Upper lobe of right lung (tissue), 1 donor: ENCODE data around the gene IPO9. TPM values are rescaled to one million over a fixed set of nuclear protein-coding genes. Genes with fewer than 3 reads are reported as not detected.

Source experiments
- ATAC-seq: fragments of 200-7000 bp; cut with Tn5 transposase; one replicate; pipeline ENCODE4 v1.9.1; 2020; ENCODE audit warnings: mild to moderate bottlenecking, moderate library complexity
- DNase-seq: peaks from one replicate; pipeline ENCODE4 v3.0.0-alpha.2; 2020
- H3K27ac ChIP-seq: fragments of 200-600 bp; one replicate; pipeline ENCODE4 v1.8.0; 2022
- H3K27me3 ChIP-seq: fragments of 200-600 bp; one replicate; pipeline ENCODE4 v1.8.0; 2022; ENCODE audit warnings: mild to moderate bottlenecking
- H3K36me3 ChIP-seq: fragments of 200-600 bp; one replicate; pipeline ENCODE4 v1.8.0; 2022
- H3K4me1 ChIP-seq: fragments of 200-600 bp; one replicate; pipeline ENCODE4 v1.8.0; 2022
- H3K4me3 ChIP-seq: fragments of 200-600 bp; one replicate; pipeline ENCODE4 v1.8.0; 2022; ENCODE audit warnings: mild to moderate bottlenecking
- H3K9me3 ChIP-seq: fragments of 200-600 bp; one replicate; pipeline ENCODE4 v1.8.0; 2022
- CTCF ChIP-seq: fragments of 200-600 bp; IDR thresholded peaks from one replicate; pipeline ENCODE4 v1.8.0; 2022; ENCODE audit warnings: antibody characterized with exemption
- intact Hi-C: fragments of 100-400 bp; cut with DNase I; formaldehyde crosslinking; loops from one replicate; pipeline ENCODE4 v1.11.0; 2022
- total RNA-seq: library from RNA; stranded (reverse); fragmentation: NEBNext Ultra II Directional; extraction: Animal tissue kit (Norgen Biotek cat#: 25700); gene quantifications from one replicate; pipeline ENCODE4 v1.2.1, GENCODE V29; 2021
- donor health status: DM: no; HTN: yes; CAD: no; lungs with severe emphysema.

IPO9 gene
- total RNA-seq, 1 donor from 2014 or later: 44.5 TPM

GRCh38 chr1:201810466-201811216 is 18.3 kb upstream of the IPO9 start:
- peaks cover 72% of the 10 kb centered on the region for H3K36me3 ChIP-seq

GRCh38 chr1:201813226-201813625 is 15.7 kb upstream of the IPO9 start:
- peaks cover 76% of the 10 kb centered on the region for H3K36me3 ChIP-seq
- TF ChIP-seq CTCF: no peak

More at GRCh38 chr1:201810466-201811216, 18.3 kb upstream of the IPO9 start:
- H3K4me3 ChIP-seq: no peak overlapping the region
- no peak for ATAC-seq
- no peaks in the 10 kb centered on the region for H3K4me1 ChIP-seq
- no peak overlapping the region for H3K27ac ChIP-seq
- DNase-seq: no peak
- no peaks in the 10 kb centered on the region for H3K9me3 ChIP-seq
- no peak for TF ChIP-seq CTCF
- intact Hi-C loops: no loop called here
- H3K27me3 ChIP-seq: no peaks in the 10 kb centered on the region

GRCh38 chr1:201816309-201816854 is 12.6 kb upstream of the IPO9 start:
- no peak for DNase-seq
- Histone ChIP-seq H3K36me3 (peaks cover 64% of the 10 kb centered on the region), H3K4me3 (no peak overlapping the region), H3K27me3 (no peaks in the 10 kb centered on the region), H3K9me3 (no peaks in the 10 kb centered on the region), H3K4me1 (no peaks in the 10 kb centered on the region), H3K27ac (no peak overlapping the region)
- TF ChIP-seq CTCF: no peak
- intact Hi-C loops: no loop called here
- no peak for ATAC-seq

More at GRCh38 chr1:201813226-201813625, 15.7 kb upstream of the IPO9 start:
- Histone ChIP-seq H3K4me3 (no peak overlapping the region), H3K9me3 (no peaks in the 10 kb centered on the region), H3K27me3 (no peaks in the 10 kb centered on the region), H3K4me1 (no peaks in the 10 kb centered on the region), H3K27ac (no peak overlapping the region)
- intact Hi-C loops: no loop called here
- no peak for DNase-seq
- no peak for ATAC-seq

GRCh38 chr1:201818971-201819750 is 9.8 kb upstream of the IPO9 start:
- ATAC-seq: no peak
- intact Hi-C loops: no loop called here
- no peaks in the 10 kb centered on the region for H3K27me3 ChIP-seq
- no peak overlapping the region for H3K4me3 ChIP-seq
- peaks cover 37% of the 10 kb centered on the region for H3K36me3 ChIP-seq
- H3K27ac ChIP-seq: no peak overlapping the region
- no peak for DNase-seq
- H3K9me3 ChIP-seq: no peaks in the 10 kb centered on the region
- H3K4me1 ChIP-seq: no peaks in the 10 kb centered on the region
- TF ChIP-seq CTCF: no peak

- DNase-seq (no peak), ATAC-seq (no peak)
- no peaks in the 10 kb centered on the region for H3K9me3 ChIP-seq
- no peaks in the 10 kb centered on the region for H3K4me1 ChIP-seq
- no peak overlapping the region for H3K4me3 ChIP-seq
- H3K36me3 ChIP-seq: peaks cover 34% of the 10 kb centered on the region
- no peaks in the 10 kb centered on the region for H3K27me3 ChIP-seq
- intact Hi-C loops: no loop called here
- H3K27ac ChIP-seq: no peak overlapping the region
- no peak for TF ChIP-seq CTCF
These were observed 8.5 kb upstream of the IPO9 start for GRCh38 chr1:201820413-201820812.
